HEK293 (cell line): ENCODE measurements around the gene MRPL17.

ENCODE experiments used
- CTCF ChIP-seq: fragments of 450-650 bp; formaldehyde crosslinking; IDR thresholded peaks from 2 replicates; pipeline ENCODE4 v1.5.1; 2016; ENCODE audit warnings: missing biosample characterization, missing genetic modification characterization
- ZBTB21 ChIP-seq: fragments of 450-650 bp; formaldehyde crosslinking; IDR thresholded peaks from 2 replicates; pipeline ENCODE4 v1.5.1; 2017; ENCODE audit warnings: missing biosample characterization, missing genetic modification characterization
- ZBTB7A ChIP-seq: fragments of 450-650 bp; formaldehyde crosslinking; IDR thresholded peaks from 2 replicates; pipeline ENCODE4 v1.5.1; 2016; ENCODE audit warnings: low read depth, missing biosample characterization, missing genetic modification characterization
- ZNF155 ChIP-seq: fragments of 450-650 bp; formaldehyde crosslinking; IDR thresholded peaks from 2 replicates; pipeline ENCODE4 v1.5.1; 2016; ENCODE audit warnings: missing biosample characterization, missing genetic modification characterization
- ZNF660 ChIP-seq: fragments of 450-650 bp; IDR thresholded peaks from 2 replicates; pipeline ENCODE4 v1.5.1; 2018; ENCODE audit warnings: missing biosample characterization, mild to moderate bottlenecking, missing genetic modification characterization

GRCh38 chr11:6633422-6634408 is 49.4 kb downstream of the MRPL17 start:
- TF ChIP-seq ZNF155 (tag by site-specific recombination) (no peak), ZBTB7A (tag by site-specific recombination) (no peak), ZNF660 (tag by site-specific recombination) (no peak), ZBTB21 (no peak), CTCF (no peak)
